ENCODE measurements around the gene ST6GALNAC2. TPM values are rescaled to one million over a fixed set of nuclear protein-coding genes. Genes with fewer than 3 reads are reported as not detected.

The ST6GALNAC2 gene
- total RNA-seq, 2 donors from 2014 or later, result 0.62 TPM; not detected in 1

DNA sequence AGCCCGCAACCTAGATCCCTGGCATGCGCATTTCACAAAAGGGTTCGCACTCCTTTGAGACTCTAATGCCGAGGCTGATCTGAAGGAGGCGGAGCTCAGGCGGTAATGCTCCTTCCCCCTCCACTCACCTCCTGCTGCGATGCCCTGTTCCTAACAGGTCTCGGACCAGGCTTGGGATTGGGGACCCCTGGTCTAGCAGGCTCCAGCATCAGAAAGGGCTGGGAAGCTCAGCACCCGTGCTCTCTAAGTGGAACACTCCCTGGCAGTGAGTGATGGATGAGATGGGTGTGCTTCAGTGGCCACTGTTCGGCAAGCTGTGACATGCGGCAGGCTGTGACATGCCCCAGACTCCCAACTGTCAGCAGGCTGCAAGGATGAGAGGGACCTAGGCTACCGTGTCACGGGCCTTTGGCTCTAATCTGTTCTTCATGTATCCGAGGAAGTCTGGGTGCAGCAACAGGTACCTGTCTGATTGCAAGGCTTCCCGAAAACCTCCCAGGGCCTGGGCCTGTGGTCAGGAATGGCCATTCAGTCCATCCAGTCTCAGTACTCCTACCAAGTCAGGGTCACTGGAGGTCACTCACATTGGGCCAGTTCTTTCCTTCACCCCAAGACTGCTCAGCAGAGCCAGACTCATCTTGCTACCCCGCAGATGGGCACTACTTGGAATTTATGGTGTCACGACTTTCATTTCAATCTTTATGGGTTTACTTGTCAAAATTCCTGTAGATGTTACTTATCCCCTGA lies 1.3 kb upstream of the ST6GALNAC2 start:
- Mint-ChIP-seq H3K27me3 (peaks cover 31 to 32% of the 10 kb centered on the region in 2 donors), H3K4me1 (ENCODE audit: low read depth in 2 of 2) (peaks cover 0 to 9% of the 10 kb centered on the region in 2 donors), H3K27ac (no peak overlapping the region), H3K9me3 (no peaks in the 10 kb centered on the region), H3K36me3 (no peaks in the 10 kb centered on the region), H3K4me3 (peak overlapping the region; percentile 18)
- no peak for ATAC-seq
- no peak for DNase-seq (ENCODE audit: low spot score)

GRCh38 chr17:76585033-76585648 lies 519 bp downstream of the ST6GALNAC2 start:
- no peak overlapping the region for H3K27ac Mint-ChIP-seq
- peaks cover 31 to 32% of the 10 kb centered on the region in 2 donors for H3K27me3 Mint-ChIP-seq
- peaks cover 0 to 9% of the 10 kb centered on the region in 2 donors for H3K4me1 Mint-ChIP-seq (ENCODE audit: low read depth in 2 of 2)
- ATAC-seq (no peak), DNase-seq (ENCODE audit: low spot score) (no peak)
- no peaks in the 10 kb centered on the region for H3K9me3 Mint-ChIP-seq
- H3K4me3 Mint-ChIP-seq, result peak overlapping the region; percentile 59
- H3K36me3 Mint-ChIP-seq, result no peaks in the 10 kb centered on the region

DNA sequence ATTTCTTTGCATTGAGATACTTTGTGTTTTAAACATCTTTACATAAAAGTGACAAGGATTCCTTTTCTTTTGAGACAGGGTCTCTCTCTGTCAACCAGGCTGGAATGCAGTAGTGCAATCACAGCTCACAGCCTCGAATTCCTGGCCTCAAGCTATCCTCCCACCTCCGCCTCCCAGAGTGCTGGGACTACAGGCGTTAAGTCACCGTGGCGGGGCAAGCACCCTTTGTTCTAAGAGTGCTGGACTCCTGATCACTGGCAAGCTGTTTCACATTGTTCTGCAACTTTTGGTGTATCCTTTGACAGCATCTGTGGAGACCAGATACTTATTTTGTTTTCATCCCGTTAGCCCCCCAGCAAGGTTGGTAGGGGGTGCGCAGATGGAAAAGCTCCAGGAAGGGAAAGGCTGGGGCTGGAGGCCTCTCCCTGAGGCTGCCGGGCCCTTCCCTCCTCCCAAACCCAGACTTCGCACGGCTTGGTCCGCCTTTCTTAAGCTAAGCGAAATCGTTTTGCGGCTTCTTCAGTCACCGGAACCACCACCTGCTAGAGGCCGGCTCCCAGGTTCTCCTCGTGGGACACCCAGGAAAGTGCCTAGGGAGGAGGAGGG lies 1.1 kb downstream of the ST6GALNAC2 start:
- Mint-ChIP-seq H3K27ac (no peak overlapping the region), H3K4me3 (peak overlapping the region; percentile 59), H3K36me3 (no peaks in the 10 kb centered on the region), H3K4me1 (ENCODE audit: low read depth in 2 of 2) (peaks cover 0 to 9% of the 10 kb centered on the region in 2 donors), H3K27me3 (peaks cover 26% of the 10 kb centered on the region in 2 donors), H3K9me3 (no peaks in the 10 kb centered on the region)
- ATAC-seq, result no peak
- no peak for DNase-seq (ENCODE audit: low spot score)

DNA sequence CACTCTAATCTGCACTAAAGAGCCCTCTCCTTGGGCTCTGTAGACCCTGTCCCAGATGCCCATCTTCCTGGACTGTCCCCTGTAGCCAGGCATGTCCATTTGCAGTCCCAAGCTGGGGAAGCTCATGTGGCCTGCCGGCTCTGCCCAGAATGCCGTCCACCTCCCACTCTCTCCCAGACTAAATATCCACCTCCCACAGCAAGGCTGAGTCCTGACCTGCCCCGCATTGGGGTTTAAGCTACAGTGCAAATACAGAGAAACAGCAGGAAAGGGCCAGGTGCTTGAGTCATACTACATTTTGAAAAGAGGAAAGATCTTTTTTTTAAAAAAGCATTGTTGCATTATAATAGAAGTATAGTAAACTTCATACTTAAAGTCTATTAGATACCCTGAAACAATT lies 3.0 kb downstream of the ST6GALNAC2 start:
- Mint-ChIP-seq H3K9me3 (no peaks in the 10 kb centered on the region), H3K4me1 (ENCODE audit: low read depth in 2 of 2) (peaks cover 0 to 8% of the 10 kb centered on the region in 2 donors), H3K27ac (no peak overlapping the region), H3K4me3 (no peak overlapping the region), H3K27me3 (peaks cover 8 to 13% of the 10 kb centered on the region in 2 donors), H3K36me3 (no peaks in the 10 kb centered on the region)
- no peak for ATAC-seq
- no peak for DNase-seq (ENCODE audit: low spot score)

DNA sequence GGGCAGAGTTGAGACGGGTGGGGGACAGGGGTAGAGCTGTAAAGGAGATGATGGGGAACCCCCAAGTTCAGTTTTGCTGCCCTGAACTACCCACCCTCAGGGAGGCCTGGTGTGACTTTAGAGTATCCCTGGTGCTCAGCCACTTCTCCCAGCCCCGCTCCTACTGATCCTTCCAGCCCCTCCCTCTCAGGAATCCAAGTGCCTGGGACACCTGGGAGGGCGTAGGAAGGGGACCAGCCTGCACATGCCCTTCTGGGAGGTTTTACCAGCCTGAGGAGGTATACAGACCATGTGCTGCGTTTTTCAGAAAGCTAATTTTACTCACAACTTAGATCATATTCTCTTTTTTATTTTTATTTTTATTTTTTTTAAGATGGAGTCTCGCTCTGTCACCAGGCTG lies 4.1 kb downstream of the ST6GALNAC2 start:
- Mint-ChIP-seq H3K4me3 (no peak overlapping the region), H3K36me3 (no peaks in the 10 kb centered on the region), H3K27ac (no peak overlapping the region), H3K27me3 (peaks cover 0 to 5% of the 10 kb centered on the region in 2 donors), H3K4me1 (ENCODE audit: low read depth in 2 of 2) (peaks cover 0 to 3% of the 10 kb centered on the region in 2 donors), H3K9me3 (no peaks in the 10 kb centered on the region)
- DNase-seq (ENCODE audit: low spot score), result no peak
- ATAC-seq, result no peak

DNA sequence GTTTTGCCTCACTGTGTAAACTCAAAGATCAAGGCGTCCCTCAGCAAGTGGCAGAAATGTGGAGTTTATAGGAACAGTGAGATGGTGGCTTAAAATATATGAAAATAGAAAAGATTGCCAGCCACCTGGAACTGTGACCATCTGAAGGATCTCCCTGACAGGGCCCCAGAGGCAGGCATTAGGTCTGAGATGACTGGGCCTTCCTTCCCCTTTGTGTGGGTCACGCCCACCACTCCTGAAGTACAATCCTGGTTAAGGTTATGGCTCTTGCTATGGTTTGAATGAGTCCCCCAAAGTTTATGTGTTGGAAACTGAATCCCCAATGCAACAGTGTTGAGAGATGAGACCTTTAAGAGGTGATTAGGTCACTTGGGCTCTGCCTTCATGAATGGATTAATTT lies 6.4 kb downstream of the ST6GALNAC2 start:
- no peak for DNase-seq (ENCODE audit: low spot score)
- H3K36me3 Mint-ChIP-seq, result no peaks in the 10 kb centered on the region
- peaks cover 0 to 3% of the 10 kb centered on the region in 2 donors for H3K27me3 Mint-ChIP-seq
- H3K9me3 Mint-ChIP-seq, result no peaks in the 10 kb centered on the region
- ATAC-seq, result no peak
- H3K27ac Mint-ChIP-seq, result no peak overlapping the region
- H3K4me1 Mint-ChIP-seq (ENCODE audit: low read depth in 2 of 2), result peaks cover 0 to 8% of the 10 kb centered on the region in 2 donors
- no peak overlapping the region for H3K4me3 Mint-ChIP-seq

- H3K36me3 Mint-ChIP-seq, result no peaks in the 10 kb centered on the region
- DNase-seq (ENCODE audit: low spot score) (no peak), ATAC-seq (no peak)
- no peak overlapping the region for H3K27ac Mint-ChIP-seq
- H3K4me1 Mint-ChIP-seq (ENCODE audit: low read depth in 2 of 2), result peaks cover 0 to 8% of the 10 kb centered on the region in 2 donors
- H3K27me3 Mint-ChIP-seq, result no peaks in the 10 kb centered on the region
- no peaks in the 10 kb centered on the region for H3K9me3 Mint-ChIP-seq
- no peak overlapping the region for H3K4me3 Mint-ChIP-seq
These were observed 7.3 kb downstream of the ST6GALNAC2 start for GRCh38 chr17:76578376-76578775.

DNA sequence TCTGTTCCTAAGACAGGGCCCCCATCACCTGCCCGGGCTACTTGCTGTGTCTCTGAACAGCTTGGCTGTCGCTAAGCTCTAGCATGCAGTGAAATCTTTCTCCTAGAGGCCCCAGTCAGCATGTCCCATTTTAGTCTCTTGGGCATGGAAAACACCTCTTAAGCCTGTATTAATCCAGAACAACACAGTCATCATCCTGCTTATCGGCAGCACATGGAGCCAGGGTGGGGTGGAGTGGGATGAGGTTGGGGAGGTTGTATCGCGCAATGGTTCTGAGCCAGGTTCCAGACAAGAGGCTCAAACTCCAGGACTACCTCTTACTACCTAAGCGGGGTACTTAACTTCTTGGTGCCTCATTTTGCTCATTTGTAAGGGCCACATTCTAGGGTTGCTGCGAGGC lies 7.8 kb downstream of the ST6GALNAC2 start:
- no peaks in the 10 kb centered on the region for H3K36me3 Mint-ChIP-seq
- H3K27ac Mint-ChIP-seq, result no peak overlapping the region
- H3K9me3 Mint-ChIP-seq, result no peaks in the 10 kb centered on the region
- peaks cover 0 to 8% of the 10 kb centered on the region in 2 donors for H3K4me1 Mint-ChIP-seq (ENCODE audit: low read depth in 2 of 2)
- ATAC-seq (no peak), DNase-seq (ENCODE audit: low spot score) (no peak)
- no peaks in the 10 kb centered on the region for H3K27me3 Mint-ChIP-seq
- no peak overlapping the region for H3K4me3 Mint-ChIP-seq

DNA sequence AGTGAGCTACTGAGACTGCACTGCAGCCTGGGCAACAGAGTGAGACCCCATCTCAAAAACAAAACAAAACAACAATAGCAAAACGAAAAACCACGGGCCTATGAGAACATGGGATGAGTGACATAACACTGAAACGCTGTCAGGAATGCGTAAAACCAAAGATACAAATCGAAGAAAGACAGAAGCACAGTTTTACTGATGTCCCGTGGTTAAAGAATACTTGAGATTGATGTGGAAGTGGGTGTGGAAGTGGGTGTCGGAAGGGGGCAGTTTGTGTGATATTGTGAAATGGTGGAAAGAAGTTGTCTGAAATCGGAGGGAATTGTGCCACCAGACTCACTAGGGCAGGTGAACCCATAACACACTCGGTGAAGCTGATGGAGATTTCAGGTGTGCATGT lies 9.5 kb downstream of the ST6GALNAC2 start:
- no peak for DNase-seq (ENCODE audit: low spot score)
- Mint-ChIP-seq H3K4me1 (ENCODE audit: low read depth in 2 of 2) (peaks cover 0 to 8% of the 10 kb centered on the region in 2 donors), H3K9me3 (no peaks in the 10 kb centered on the region), H3K27ac (no peak overlapping the region), H3K36me3 (no peaks in the 10 kb centered on the region), H3K27me3 (no peaks in the 10 kb centered on the region), H3K4me3 (no peak overlapping the region)
- ATAC-seq, result no peak

GRCh38 chr17:76575570-76575969 lies 10.1 kb downstream of the ST6GALNAC2 start:
- Mint-ChIP-seq H3K36me3 (no peaks in the 10 kb centered on the region), H3K4me3 (no peak overlapping the region), H3K9me3 (no peaks in the 10 kb centered on the region), H3K27ac (no peak overlapping the region), H3K27me3 (no peaks in the 10 kb centered on the region), H3K4me1 (ENCODE audit: low read depth in 2 of 2) (peaks cover 0 to 8% of the 10 kb centered on the region in 2 donors)
- no peak for DNase-seq (ENCODE audit: low spot score)
- no peak for ATAC-seq

DNA sequence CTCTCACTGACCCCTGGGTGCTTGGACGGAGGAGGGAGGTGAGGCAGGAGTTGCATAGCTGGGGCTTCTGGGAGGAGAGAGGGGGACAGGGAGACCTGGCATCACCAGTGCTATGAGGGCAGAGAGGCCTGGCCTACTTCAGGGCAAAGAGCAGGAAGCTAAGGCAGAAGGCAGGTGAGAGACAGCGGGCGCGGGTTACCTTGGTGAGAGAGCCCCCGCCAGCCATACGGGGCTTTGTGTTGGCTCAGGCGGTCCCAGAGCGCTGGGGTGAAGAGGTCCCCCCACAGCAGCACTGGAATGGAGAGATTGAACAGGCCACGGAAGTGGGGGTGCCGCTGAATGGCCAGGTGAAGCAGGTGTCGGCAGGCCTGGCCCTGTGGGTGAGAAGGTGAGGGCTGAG lies 11.5 kb downstream of the ST6GALNAC2 start:
- ATAC-seq, result peak in 1 of 2 donors; percentile 11
- no peaks in the 10 kb centered on the region for H3K36me3 Mint-ChIP-seq
- no peak overlapping the region for H3K4me3 Mint-ChIP-seq
- peaks cover 0 to 5% of the 10 kb centered on the region in 2 donors for H3K4me1 Mint-ChIP-seq (ENCODE audit: low read depth in 2 of 2)
- H3K27ac Mint-ChIP-seq, result no peak overlapping the region
- no peak for DNase-seq (ENCODE audit: low spot score)
- H3K9me3 Mint-ChIP-seq, result no peaks in the 10 kb centered on the region
- H3K27me3 Mint-ChIP-seq, result no peaks in the 10 kb centered on the region

GRCh38 chr17:76573096-76573495 lies 12.6 kb downstream of the ST6GALNAC2 start:
- no peak overlapping the region for H3K27ac Mint-ChIP-seq
- H3K9me3 Mint-ChIP-seq, result no peaks in the 10 kb centered on the region

DNA sequence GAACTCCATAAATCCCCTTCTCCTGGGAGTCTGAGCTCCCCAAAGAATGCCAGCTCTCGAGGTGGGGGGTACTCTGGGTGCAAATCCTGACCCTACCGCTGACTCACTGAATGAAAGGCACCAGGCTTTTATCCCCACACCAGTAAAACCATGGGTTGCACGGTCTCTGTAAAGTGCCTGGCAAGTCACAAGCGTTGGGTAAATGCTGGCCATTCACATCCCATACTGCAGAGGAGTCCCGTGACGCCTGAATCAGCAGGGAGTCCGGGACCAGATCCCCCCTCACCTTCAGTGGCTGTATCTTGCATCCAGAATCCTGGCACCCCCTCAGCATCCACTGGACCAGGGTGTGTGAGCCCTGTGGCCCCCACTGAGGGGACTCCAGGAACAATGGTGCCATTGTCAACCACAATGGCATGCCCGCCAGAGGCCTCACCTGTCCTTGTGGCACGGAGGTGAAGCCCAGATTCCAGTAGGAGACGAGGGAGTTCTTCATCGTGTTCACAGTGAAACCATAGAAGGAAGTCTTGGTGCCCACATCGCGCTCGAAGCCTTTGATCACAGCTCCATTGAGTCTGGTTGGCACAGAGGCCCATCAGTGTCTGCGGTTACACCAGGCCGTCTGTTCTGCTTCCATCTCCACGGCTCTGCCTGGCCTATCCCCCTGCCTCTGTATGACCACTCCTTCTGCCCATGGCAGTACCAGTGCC lies 13.3 kb downstream of the ST6GALNAC2 start:
- Mint-ChIP-seq H3K27me3 (no peaks in the 10 kb centered on the region), H3K9me3 (no peaks in the 10 kb centered on the region), H3K36me3 (no peaks in the 10 kb centered on the region), H3K4me3 (no peak overlapping the region), H3K27ac (no peak overlapping the region), H3K4me1 (ENCODE audit: low read depth in 2 of 2) (peaks cover 11 to 19% of the 10 kb centered on the region in 2 donors)
- ATAC-seq, result no peak
- no peak for DNase-seq (ENCODE audit: low spot score)

More at GRCh38 chr17:76573096-76573495, 12.6 kb downstream of the ST6GALNAC2 start:
- Mint-ChIP-seq H3K27me3 (no peaks in the 10 kb centered on the region), H3K4me1 (ENCODE audit: low read depth in 2 of 2) (peaks cover 5 to 11% of the 10 kb centered on the region in 2 donors), H3K4me3 (no peak overlapping the region), H3K36me3 (no peaks in the 10 kb centered on the region)
- ATAC-seq (peak in 1 of 2 donors; percentile 2), DNase-seq (ENCODE audit: low spot score) (no peak)
